ENCODE measurements around the gene ABCA10. TPM values are rescaled to one million over a fixed set of nuclear protein-coding genes. Genes with fewer than 3 reads are reported as not detected.

ABCA10 gene
- total and polyA plus RNA-seq, 2 experiments from 2014 or later: 0.11 to 0.23 TPM

GRCh38 chr17:69245617-69246016 lies 17.0 kb upstream of the ABCA10 start:
- Histone ChIP-seq H3K9ac (no peak overlapping the region), H3K27ac (no peak overlapping the region), H4K20me1 (ENCODE audit: insufficient read depth) (no peaks in the 10 kb centered on the region), H3K9me3 (ENCODE audit: low read depth) (no peaks in the 10 kb centered on the region), H3F3A (ENCODE audit: insufficient read depth) (no peaks in the 10 kb centered on the region), H3K4me1 (ENCODE audit: insufficient read depth) (no peaks in the 10 kb centered on the region), H3K4me3 (no peak overlapping the region), H3K36me3 (ENCODE audit: low read depth) (no peaks in the 10 kb centered on the region), H2AFZ (no peak overlapping the region), H3K9me2 (ENCODE audit: insufficient read depth) (no peaks in the 10 kb centered on the region), H3K4me2 (ENCODE audit: unreplicated experiment) (no peak overlapping the region), H3K27me3 (replicated peaks; ENCODE audit: insufficient read depth) (no peaks in the 10 kb centered on the region), H3K79me2 (ENCODE audit: insufficient read depth) (no peaks in the 10 kb centered on the region)
- 84 to 89% methylated on average over 2 of the region's 2 CpGs for WGBS, 2 experiments (ENCODE audit: low coverage in 1 of 2, low lambda C conversion rate in 2 of 2, missing lambda C conversion rate in 2 of 2)
- TF ChIP-seq EZH2phosphoT487 (IDR thresholded peaks at IDR 0.05; ENCODE audit: insufficient read depth, low read depth) (no peak), EZH2 (IDR thresholded peaks at IDR 0.05; ENCODE audit: insufficient read depth, poor library complexity, severe bottlenecking) (no peak)
- DNase-seq: no peak
- in situ Hi-C loops (cut with MboI): loop anchor here (25.0 kb wide), 1 partner anchor 708 kb away; no protein-coding TSS in a partner anchor

- 87 to 89% methylated on average over 8 of the region's 8 CpGs for WGBS, 2 experiments (ENCODE audit: low coverage in 1 of 2, low lambda C conversion rate in 2 of 2, missing lambda C conversion rate in 2 of 2)
- Histone ChIP-seq H3K4me1 (ENCODE audit: insufficient read depth) (no peaks in the 10 kb centered on the region), H3K9ac (no peak overlapping the region), H3F3A (ENCODE audit: insufficient read depth) (no peaks in the 10 kb centered on the region), H3K9me3 (ENCODE audit: low read depth) (no peaks in the 10 kb centered on the region), H3K36me3 (ENCODE audit: low read depth) (no peaks in the 10 kb centered on the region), H4K20me1 (ENCODE audit: insufficient read depth) (no peaks in the 10 kb centered on the region), H3K27ac (no peak overlapping the region), H3K9me2 (ENCODE audit: insufficient read depth) (no peaks in the 10 kb centered on the region), H2AFZ (no peak overlapping the region), H3K27me3 (replicated peaks; ENCODE audit: insufficient read depth) (no peaks in the 10 kb centered on the region), H3K4me3 (no peak overlapping the region), H3K4me2 (ENCODE audit: unreplicated experiment) (no peak overlapping the region), H3K79me2 (ENCODE audit: insufficient read depth) (no peaks in the 10 kb centered on the region)
- no peak for DNase-seq
- TF ChIP-seq EZH2 (IDR thresholded peaks at IDR 0.05; ENCODE audit: insufficient read depth, poor library complexity, severe bottlenecking): no peak
- TF ChIP-seq EZH2phosphoT487 (IDR thresholded peaks at IDR 0.05; ENCODE audit: insufficient read depth, low read depth): no peak
- in situ Hi-C loops (cut with MboI): loop anchor here (5.0 to 25.0 kb wide), 3 partner anchors 268 to 703 kb away; no protein-coding TSS in a partner anchor
Observed at GRCh38 chr17:69239611-69240600, 11.3 kb upstream of the ABCA10 start.

- Histone ChIP-seq H3K4me3 (no peak overlapping the region), H3K9me2 (ENCODE audit: insufficient read depth) (no peaks in the 10 kb centered on the region), H3K36me3 (ENCODE audit: low read depth) (no peaks in the 10 kb centered on the region), H4K20me1 (ENCODE audit: insufficient read depth) (no peaks in the 10 kb centered on the region), H3K9ac (no peak overlapping the region), H3K4me2 (ENCODE audit: unreplicated experiment) (no peak overlapping the region), H3K79me2 (ENCODE audit: insufficient read depth) (no peaks in the 10 kb centered on the region), H3K27me3 (replicated peaks; ENCODE audit: insufficient read depth) (no peaks in the 10 kb centered on the region), H3K9me3 (ENCODE audit: low read depth) (no peaks in the 10 kb centered on the region), H2AFZ (no peak overlapping the region), H3F3A (ENCODE audit: insufficient read depth) (no peaks in the 10 kb centered on the region), H3K4me1 (ENCODE audit: insufficient read depth) (no peaks in the 10 kb centered on the region), H3K27ac (no peak overlapping the region)
- DNase-seq: no peak
- 85 to 94% methylated on average over 3 of the region's 3 CpGs for WGBS, 2 experiments (ENCODE audit: low coverage in 1 of 2, low lambda C conversion rate in 2 of 2, missing lambda C conversion rate in 2 of 2)
- in situ Hi-C loops (cut with MboI): loop anchor here (5.0 to 25.0 kb wide), 2 partner anchors 460 to 700 kb away; no protein-coding TSS in a partner anchor
- no peak for TF ChIP-seq EZH2phosphoT487 (IDR thresholded peaks at IDR 0.05; ENCODE audit: insufficient read depth, low read depth)
- TF ChIP-seq EZH2 (IDR thresholded peaks at IDR 0.05; ENCODE audit: insufficient read depth, poor library complexity, severe bottlenecking): no peak
Observed at GRCh38 chr17:69236946-69237345, 8.3 kb upstream of the ABCA10 start.

GRCh38 chr17:69236464-69236863 lies 7.8 kb upstream of the ABCA10 start:
- DNase-seq: no peak
- H3K36me3 ChIP-seq (ENCODE audit: low read depth): no peaks in the 10 kb centered on the region
- H3F3A ChIP-seq (ENCODE audit: insufficient read depth): no peaks in the 10 kb centered on the region
- H3K4me2 ChIP-seq (ENCODE audit: unreplicated experiment): no peak overlapping the region
- no peaks in the 10 kb centered on the region for H3K79me2 ChIP-seq (ENCODE audit: insufficient read depth)
- H4K20me1 ChIP-seq (ENCODE audit: insufficient read depth): no peaks in the 10 kb centered on the region
- WGBS, 2 experiments (ENCODE audit: low coverage in 1 of 2, low lambda C conversion rate in 2 of 2, missing lambda C conversion rate in 2 of 2): 13 to 21% methylated on average over 2 of the region's 2 CpGs
- no peak overlapping the region for H3K27ac ChIP-seq
- in situ Hi-C loops (cut with MboI): loop anchor here (5.0 to 25.0 kb wide), 2 partner anchors 459 to 699 kb away; no protein-coding TSS in a partner anchor
- TF ChIP-seq EZH2 (IDR thresholded peaks at IDR 0.05; ENCODE audit: insufficient read depth, poor library complexity, severe bottlenecking) (no peak), EZH2phosphoT487 (IDR thresholded peaks at IDR 0.05; ENCODE audit: insufficient read depth, low read depth) (no peak)
- no peak overlapping the region for H2AFZ ChIP-seq
- no peaks in the 10 kb centered on the region for H3K4me1 ChIP-seq (ENCODE audit: insufficient read depth)
- no peaks in the 10 kb centered on the region for H3K9me2 ChIP-seq (ENCODE audit: insufficient read depth)
- no peaks in the 10 kb centered on the region for H3K27me3 ChIP-seq (replicated peaks; ENCODE audit: insufficient read depth)
- no peak overlapping the region for H3K9ac ChIP-seq
- H3K9me3 ChIP-seq (ENCODE audit: low read depth): no peaks in the 10 kb centered on the region
- no peak overlapping the region for H3K4me3 ChIP-seq

All from GM23248 (cell line).